NT2/D1 (cell line): Measurements from ENCODE around the gene RFX8.

Experiments used
- SUZ12 ChIP-seq: IDR thresholded peaks from 2 replicates; pipeline ENCODE4 v1.6.1; 2011; ENCODE audit not compliant: insufficient read length, insufficient read depth; ENCODE audit errors: extremely low read depth
- YY1 ChIP-seq: IDR thresholded peaks from 2 replicates; pipeline ENCODE4 v1.6.1; 2011; ENCODE audit not compliant: insufficient read length, insufficient read depth
- ZNF274 ChIP-seq: IDR thresholded peaks from 2 replicates; pipeline ENCODE4 v1.6.1; 2011; ENCODE audit warnings: mild to moderate bottlenecking, low read depth, low read length

GRCh38 chr2:101400048-101400447, 74.9 kb downstream of the RFX8 start:
- TF ChIP-seq YY1 (no peak), SUZ12 (no peak), ZNF274 (no peak)
